ENCODE measurements around the gene CLASP2.

Gene CLASP2

GRCh38 chr3:33629219-33629618 is 88.8 kb downstream of the CLASP2 start:
- no peak for DNase-seq

- no peak for DNase-seq
These were observed 93.3 kb downstream of the CLASP2 start for GRCh38 chr3:33624756-33625155.

GRCh38 chr3:33613041-33613440 is 105.0 kb downstream of the CLASP2 start:
- no peak for DNase-seq

- no peak for DNase-seq
These were observed 105.4 kb downstream of the CLASP2 start for GRCh38 chr3:33612607-33613006.

GRCh38 chr3:33602829-33603228 is 115.2 kb downstream of the CLASP2 start:
- DNase-seq = no peak

- DNase-seq = no peak
These were observed 120.8 kb downstream of the CLASP2 start for GRCh38 chr3:33597257-33597689.

GRCh38 chr3:33592999-33593398 is 125.1 kb downstream of the CLASP2 start:
- DNase-seq = no peak

GRCh38 chr3:33590541-33590940 is 127.5 kb downstream of the CLASP2 start:
- no peak for DNase-seq

- DNase-seq = no peak
These were observed 131.7 kb downstream of the CLASP2 start for GRCh38 chr3:33586402-33586801.

GRCh38 chr3:33582234-33582633 is 135.8 kb downstream of the CLASP2 start:
- no peak for DNase-seq

GRCh38 chr3:33581666-33582065 is 136.4 kb downstream of the CLASP2 start:
- DNase-seq = no peak

GRCh38 chr3:33579840-33580239 is 138.2 kb downstream of the CLASP2 start:
- DNase-seq = no peak

- no peak for DNase-seq
These were observed 138.9 kb downstream of the CLASP2 start for GRCh38 chr3:33579178-33579510.

GRCh38 chr3:33578325-33579177 is 139.5 kb downstream of the CLASP2 start:
- no peak for DNase-seq

GRCh38 chr3:33577588-33577987 is 140.5 kb downstream of the CLASP2 start:
- DNase-seq = no peak

- no peak for DNase-seq
These were observed 140.9 kb downstream of the CLASP2 start for GRCh38 chr3:33577173-33577572.

- DNase-seq = no peak
These were observed 142.7 kb downstream of the CLASP2 start for GRCh38 chr3:33575311-33575710.

- DNase-seq = no peak
These were observed 160.2 kb downstream of the CLASP2 start for GRCh38 chr3:33557829-33558228.

- DNase-seq = no peak
These were observed 160.8 kb downstream of the CLASP2 start for GRCh38 chr3:33557279-33557678.

GRCh38 chr3:33547101-33547500 is 171.0 kb downstream of the CLASP2 start:
- no peak for DNase-seq

GRCh38 chr3:33544126-33544525 is 173.9 kb downstream of the CLASP2 start:
- DNase-seq = no peak

- no peak for DNase-seq
These were observed 174.5 kb downstream of the CLASP2 start for GRCh38 chr3:33543601-33544000.

- no peak for DNase-seq
These were observed 176.1 kb downstream of the CLASP2 start for GRCh38 chr3:33541918-33542317.

- no peak for DNase-seq
These were observed 179.2 kb downstream of the CLASP2 start for GRCh38 chr3:33538678-33539339.

- DNase-seq = no peak
These were observed 180.9 kb downstream of the CLASP2 start for GRCh38 chr3:33537133-33537532.

Data from DMS 273 treated with DMSO at 0.1 percent for 48 hours (cell line).